Measurements from ENCODE around the gene XPO6. TPM values are rescaled to one million over a fixed set of nuclear protein-coding genes. Genes with fewer than 3 reads are reported as not detected.

XPO6 gene
- total RNA-seq, 4 donors from 2014 or later: 88.2 to 160 (median 118) TPM

DNA sequence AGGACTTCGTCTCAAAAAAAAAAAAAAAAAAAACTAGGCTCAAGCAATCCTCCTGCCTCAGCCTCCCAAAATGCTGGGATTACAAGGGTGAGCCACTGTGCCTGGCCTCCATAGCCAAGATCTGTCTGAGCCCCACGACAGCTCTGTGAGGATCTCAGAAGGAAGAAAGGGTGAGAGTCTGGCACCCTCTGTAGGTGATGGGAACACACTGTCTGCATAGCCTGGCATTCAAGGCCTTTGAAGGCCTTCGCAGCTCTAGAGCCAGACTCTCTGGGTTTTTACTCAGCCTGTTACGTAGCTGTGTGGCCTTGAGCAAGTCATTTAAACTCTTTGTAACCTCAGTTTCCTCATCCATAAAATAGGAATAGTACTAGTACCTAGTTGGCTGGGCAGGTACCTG lies 6.3 kb upstream of the XPO6 start:
- no peaks in the 10 kb centered on the region for H3K27me3 ChIP-seq
- 82 to 83% methylated on average over 4 of the region's 4 CpGs for WGBS, 2 donors
- DNase-seq: no peak
- no peaks in the 10 kb centered on the region for H3K9me3 ChIP-seq
- TF ChIP-seq, protein P1, sequence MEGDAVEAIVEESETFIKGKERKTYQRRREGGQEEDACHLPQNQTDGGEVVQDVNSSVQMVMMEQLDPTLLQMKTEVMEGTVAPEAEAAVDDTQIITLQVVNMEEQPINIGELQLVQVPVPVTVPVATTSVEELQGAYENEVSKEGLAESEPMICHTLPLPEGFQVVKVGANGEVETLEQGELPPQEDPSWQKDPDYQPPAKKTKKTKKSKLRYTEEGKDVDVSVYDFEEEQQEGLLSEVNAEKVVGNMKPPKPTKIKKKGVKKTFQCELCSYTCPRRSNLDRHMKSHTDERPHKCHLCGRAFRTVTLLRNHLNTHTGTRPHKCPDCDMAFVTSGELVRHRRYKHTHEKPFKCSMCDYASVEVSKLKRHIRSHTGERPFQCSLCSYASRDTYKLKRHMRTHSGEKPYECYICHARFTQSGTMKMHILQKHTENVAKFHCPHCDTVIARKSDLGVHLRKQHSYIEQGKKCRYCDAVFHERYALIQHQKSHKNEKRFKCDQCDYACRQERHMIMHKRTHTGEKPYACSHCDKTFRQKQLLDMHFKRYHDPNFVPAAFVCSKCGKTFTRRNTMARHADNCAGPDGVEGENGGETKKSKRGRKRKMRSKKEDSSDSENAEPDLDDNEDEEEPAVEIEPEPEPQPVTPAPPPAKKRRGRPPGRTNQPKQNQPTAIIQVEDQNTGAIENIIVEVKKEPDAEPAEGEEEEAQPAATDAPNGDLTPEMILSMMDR (IDR thresholded peaks at IDR 0.05): peak in 1 of 6 experiments; percentile 19
- TF ChIP-seq POLR2A (IDR thresholded peaks at IDR 0.05): no peak
- no peaks in the 10 kb centered on the region for H3K36me3 ChIP-seq
- intact Hi-C loops (cut with DNase I): no loop called here
- no peak overlapping the region for H3K4me3 ChIP-seq (replicated peaks in 1 of 3)
- no peak overlapping the region for H3K27ac ChIP-seq
- H3K4me1 ChIP-seq: no peaks in the 10 kb centered on the region

DNA sequence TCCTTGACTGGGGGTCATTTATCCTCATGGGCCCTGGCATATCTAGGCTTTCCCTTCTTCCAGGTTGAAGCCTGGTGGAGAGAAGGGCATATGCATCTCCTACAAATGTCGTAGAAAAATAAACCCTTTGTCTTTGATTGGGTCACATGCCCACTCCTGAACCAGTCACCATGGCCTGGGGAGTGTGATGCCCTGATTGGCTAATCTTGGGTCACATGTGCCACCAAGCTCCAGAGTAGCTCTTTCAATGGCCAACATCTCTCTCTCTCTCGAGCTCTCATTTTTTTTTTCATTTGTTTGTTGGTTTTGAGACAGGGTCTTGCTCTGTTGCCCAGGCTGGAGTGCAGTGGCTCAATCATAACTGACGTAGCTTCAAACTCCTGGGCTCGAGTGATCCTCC lies 5.6 kb upstream of the XPO6 start:
- intact Hi-C loops (cut with DNase I): no loop called here
- no peaks in the 10 kb centered on the region for H3K27me3 ChIP-seq
- H3K4me3 ChIP-seq (replicated peaks in 1 of 3): no peak overlapping the region
- WGBS, 2 donors: 93% methylated on average over 4 of the region's 4 CpGs
- H3K27ac ChIP-seq: no peak overlapping the region
- no peaks in the 10 kb centered on the region for H3K4me1 ChIP-seq
- no peaks in the 10 kb centered on the region for H3K36me3 ChIP-seq
- no peaks in the 10 kb centered on the region for H3K9me3 ChIP-seq
- no peak for DNase-seq
- TF ChIP-seq, protein P1 (IDR thresholded peaks at IDR 0.05): no peak
- TF ChIP-seq POLR2A (IDR thresholded peaks at IDR 0.05): no peak

DNA sequence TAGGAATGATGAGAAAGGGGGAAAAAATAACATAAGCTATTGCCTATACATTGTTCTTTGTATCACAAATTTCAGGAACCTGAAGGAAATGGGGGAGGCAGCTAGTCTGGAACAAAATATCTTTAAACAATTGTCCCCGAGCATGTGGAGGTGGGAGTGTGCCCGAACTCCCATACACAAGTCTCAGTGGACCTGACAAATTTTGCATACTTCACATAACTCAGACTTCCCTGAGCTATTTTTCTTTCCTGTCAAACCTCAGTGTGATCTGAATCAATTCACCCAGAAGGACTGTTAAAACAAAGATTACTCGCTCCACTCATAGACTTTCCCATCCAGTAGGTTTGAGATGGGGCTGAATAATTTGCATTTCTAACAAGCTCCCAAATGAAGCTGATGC lies 1.6 kb upstream of the XPO6 start:
- intact Hi-C loops (cut with DNase I): no loop called here
- peaks cover 8 to 13% of the 10 kb centered on the region in 2 donors for H3K4me1 ChIP-seq
- no peak for DNase-seq
- TF ChIP-seq POLR2A (IDR thresholded peaks at IDR 0.05): no peak
- TF ChIP-seq, protein P1 (IDR thresholded peaks at IDR 0.05): no peak
- H3K9me3 ChIP-seq: no peaks in the 10 kb centered on the region
- no peak overlapping the region for H3K4me3 ChIP-seq (replicated peaks in 1 of 3)
- no peaks in the 10 kb centered on the region for H3K27me3 ChIP-seq
- WGBS, 2 donors: 50 to 54% methylated on average over 3 of the region's 3 CpGs
- no peak overlapping the region for H3K27ac ChIP-seq
- peaks cover 0 to 5% of the 10 kb centered on the region in 2 donors for H3K36me3 ChIP-seq

DNA sequence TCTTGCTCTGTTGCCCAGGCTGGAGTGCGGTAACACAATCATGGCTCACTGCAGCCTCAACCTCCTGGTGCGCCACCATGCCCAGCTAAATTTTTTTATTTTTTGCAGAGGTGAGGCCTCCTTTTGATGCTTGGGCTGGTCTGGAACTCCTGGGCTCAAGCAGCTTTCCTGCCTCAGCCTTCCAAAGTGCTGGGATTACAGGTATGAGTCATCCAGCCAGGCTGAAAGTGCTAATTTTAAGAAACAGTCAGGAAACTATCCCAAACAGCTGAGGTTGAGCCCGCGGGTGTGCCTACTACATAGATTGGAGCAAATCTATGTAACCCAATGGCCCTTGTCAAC lies 738 bp upstream of the XPO6 start:
- WGBS, 2 donors: 88 to 93% methylated on average over 4 of the region's 4 CpGs
- no peak for DNase-seq
- intact Hi-C loops (cut with DNase I): no loop called here
- Histone ChIP-seq H3K4me3 (replicated peaks in 1 of 3) (peak overlapping the region in 2 of 3 donors; percentile 68 to 96), H3K36me3 (peaks cover 0 to 5% of the 10 kb centered on the region in 2 donors), H3K4me1 (peaks cover 8 to 13% of the 10 kb centered on the region in 2 donors), H3K27ac (peak overlapping the region in 1 of 3 donors; percentile 8), H3K9me3 (no peaks in the 10 kb centered on the region), H3K27me3 (no peaks in the 10 kb centered on the region)
- TF ChIP-seq, protein P1 (IDR thresholded peaks at IDR 0.05): no peak
- no peak for TF ChIP-seq POLR2A (IDR thresholded peaks at IDR 0.05)

DNA sequence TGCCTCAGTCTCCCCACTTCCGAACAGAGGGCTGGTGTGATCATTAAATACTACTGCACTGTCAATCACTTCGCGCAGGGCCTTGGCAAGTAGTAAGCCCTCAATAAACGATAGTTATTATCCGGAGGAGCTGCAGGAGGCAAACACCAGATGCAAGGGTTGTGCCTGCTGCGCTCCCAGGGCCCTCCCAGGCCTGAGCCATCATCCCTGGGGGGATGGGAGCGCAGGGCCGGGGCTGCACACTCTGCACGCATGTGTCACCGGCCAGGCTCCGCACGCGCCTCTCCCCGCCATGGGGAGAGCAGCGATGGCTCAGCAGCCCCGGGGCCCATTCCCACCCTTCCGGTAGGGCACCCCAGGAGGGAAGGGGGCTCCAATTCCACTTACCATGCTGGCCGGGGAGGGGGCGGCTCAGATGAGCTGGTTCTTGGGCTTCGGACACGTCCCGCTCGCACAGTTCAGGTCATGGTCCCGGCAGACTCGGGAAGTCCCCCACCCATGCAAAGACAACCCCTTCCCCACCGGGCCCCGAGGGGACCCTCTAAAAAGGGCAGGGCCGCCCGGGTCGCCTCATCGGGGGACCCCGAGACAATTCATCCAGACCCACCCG lies 681 bp downstream of the XPO6 start:
- TF ChIP-seq POLR2A (IDR thresholded peaks at IDR 0.05): peak in 1 of 2 donors; percentile 14
- TF ChIP-seq, protein P1 (IDR thresholded peaks at IDR 0.05): no peak
- Histone ChIP-seq H3K27me3 (no peaks in the 10 kb centered on the region), H3K36me3 (peaks cover 0 to 5% of the 10 kb centered on the region in 2 donors), H3K4me1 (peaks cover 8 to 13% of the 10 kb centered on the region in 2 donors), H3K9me3 (no peaks in the 10 kb centered on the region), H3K4me3 (replicated peaks in 1 of 3) (peak overlapping the region; percentile 34 to 96 (median 68)), H3K27ac (peak overlapping the region; percentile 39 to 78 (median 72))
- intact Hi-C loops (cut with DNase I): no loop called here
- peak; percentile 74 to 78 for DNase-seq
- WGBS, 2 donors: 1 to 7% methylated on average over 11 to 16 of the region's 33 CpGs
